Measurements from ENCODE around the gene KRTAP10-4.
"Not testable (repeated sequence)": the region's sequence is repeated elsewhere in the genome, so short reads cannot be mapped to it uniquely, and the experiment has no call there.

The KRTAP10-4 gene

GRCh38 chr21:44558329-44558675, 15.2 kb upstream of the KRTAP10-4 start:
- not testable (repeated sequence) for DNase-seq

GRCh38 chr21:44558695-44559094, 14.8 kb upstream of the KRTAP10-4 start, which contains the start of gene KRTAP10-3:
TSS of gene KRTAP10-3 (minus strand) at chr21:44558795. CDS start at chr21:44558715, 80 bp downstream.
- DNase-seq: no peak

DNA sequence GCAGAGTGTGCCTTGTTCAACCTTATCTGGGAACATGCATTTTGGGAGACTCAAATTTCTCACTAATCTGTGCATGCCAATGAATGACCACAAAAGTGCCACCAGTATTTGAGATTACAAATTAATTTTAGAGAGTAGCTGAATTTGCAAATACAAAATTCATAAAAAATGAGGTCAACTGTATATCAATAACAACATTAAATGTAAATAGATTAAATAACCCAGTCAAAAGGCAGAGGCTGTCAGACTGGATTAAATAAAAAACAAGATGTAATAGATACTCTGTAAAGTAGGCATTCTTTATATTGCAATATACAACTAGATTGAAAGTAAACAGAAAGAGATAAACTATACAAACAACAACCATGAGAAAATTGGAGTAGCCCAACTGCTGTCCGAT, 9.4 kb upstream of the KRTAP10-4 start:
- no peak for DNase-seq

GRCh38 chr21:44564886-44565598, 8.5 kb upstream of the KRTAP10-4 start:
- DNase-seq: no peak

DNA sequence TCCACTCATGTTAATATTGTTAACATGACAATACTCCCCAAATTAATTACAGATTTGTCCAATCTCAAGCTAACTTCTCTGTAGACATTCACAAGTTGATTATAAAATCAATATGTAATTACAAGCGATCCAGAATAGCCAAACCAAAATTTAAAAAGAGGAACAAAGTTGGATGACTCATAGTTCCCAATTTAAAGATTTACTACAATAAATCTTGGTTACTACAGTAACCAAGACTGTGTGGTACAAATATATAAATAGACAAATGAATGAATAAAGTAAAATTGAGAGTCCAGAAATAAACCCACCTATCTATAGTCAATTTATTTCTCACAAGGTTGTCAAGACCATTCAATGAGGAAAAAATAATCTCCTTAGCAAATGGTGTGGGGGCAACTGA, 7.1 kb upstream of the KRTAP10-4 start:
- no peak for DNase-seq

DNA sequence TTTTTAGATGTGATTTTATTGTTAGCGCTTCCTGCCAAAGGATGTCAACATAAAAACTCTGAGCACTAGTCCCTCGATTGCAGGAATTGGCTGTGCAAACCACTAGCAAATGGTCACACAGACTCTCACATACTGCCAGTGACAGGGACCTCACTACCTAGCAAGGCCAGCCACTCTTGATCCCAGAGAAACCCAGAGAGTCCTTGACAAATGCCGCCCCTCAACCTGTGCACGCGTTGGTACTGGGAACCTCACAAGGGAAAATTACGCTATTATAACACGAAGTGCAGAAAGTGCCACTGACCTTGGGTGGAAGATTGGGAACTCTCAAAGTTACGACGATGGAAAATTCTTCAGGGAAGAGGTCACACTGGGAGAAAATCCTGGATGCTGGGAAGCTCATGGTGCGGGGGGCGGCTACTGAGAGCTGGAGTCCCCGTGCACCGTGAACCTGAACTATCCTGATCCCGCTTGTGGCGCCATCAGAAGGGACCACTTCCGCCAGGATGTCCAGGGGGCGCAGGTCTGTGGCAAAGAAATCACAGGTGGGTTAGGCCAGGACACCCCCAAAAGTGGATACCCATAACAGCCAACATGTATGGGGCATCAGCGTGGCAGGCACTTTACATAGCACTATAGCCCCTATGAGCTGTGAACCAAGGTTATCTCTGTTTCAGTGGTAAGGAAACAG, 5.9 kb upstream of the KRTAP10-4 start:
- no peak for DNase-seq

- no peak for DNase-seq
Measured at GRCh38 chr21:44568261-44568660, 5.3 kb upstream of the KRTAP10-4 start.

GRCh38 chr21:44568667-44569556, 4.6 kb upstream of the KRTAP10-4 start:
- DNase-seq: peak; percentile 96

- DNase-seq: no peak
Measured at GRCh38 chr21:44569861-44570517, 3.5 kb upstream of the KRTAP10-4 start.

GRCh38 chr21:44571296-44571695, 2.2 kb upstream of the KRTAP10-4 start:
- no peak for DNase-seq

- DNase-seq: no peak
Measured at GRCh38 chr21:44571844-44572782, 1.4 kb upstream of the KRTAP10-4 start.

GRCh38 chr21:44572959-44573583, 458 bp upstream of the KRTAP10-4 start:
- no peak for DNase-seq

- no peak for DNase-seq
Measured at GRCh38 chr21:44574457-44575306, 1.2 kb downstream of the KRTAP10-4 start.

DNA sequence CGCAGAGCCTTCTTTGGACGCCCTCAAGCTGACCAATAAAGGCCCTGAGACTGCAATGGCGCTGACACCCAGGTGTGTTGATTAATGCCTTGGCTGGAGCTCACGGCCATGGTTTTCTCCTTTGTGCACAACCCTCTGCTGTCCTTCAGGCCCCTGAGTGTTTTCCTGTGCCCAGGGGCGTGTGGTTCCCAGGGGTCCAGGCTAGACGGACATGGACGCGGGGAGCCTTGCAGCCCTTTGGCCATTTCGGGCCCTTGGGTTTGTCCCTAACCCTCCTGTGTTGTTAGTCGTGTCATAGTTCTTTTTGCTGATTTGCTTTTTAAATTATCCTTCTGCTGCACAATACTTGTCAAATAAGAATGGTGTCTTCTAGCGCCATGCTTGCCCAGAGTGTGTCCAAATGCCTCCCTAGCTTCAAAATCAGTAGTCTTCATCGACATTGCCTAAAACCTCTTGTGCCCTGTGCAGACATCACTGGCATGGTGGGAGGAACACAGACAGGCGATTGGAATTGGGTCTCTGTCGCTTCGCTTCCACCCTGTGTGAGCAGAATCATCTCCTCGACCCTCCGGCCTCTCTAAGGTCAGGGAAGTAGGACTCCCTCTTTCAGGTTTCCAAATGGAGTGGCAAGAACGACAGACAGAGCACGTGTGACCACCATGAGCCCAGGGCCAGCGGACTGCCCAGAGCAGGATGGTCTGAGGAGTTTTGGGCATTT, 1.9 kb downstream of the KRTAP10-4 start:
- no peak for DNase-seq

DNA sequence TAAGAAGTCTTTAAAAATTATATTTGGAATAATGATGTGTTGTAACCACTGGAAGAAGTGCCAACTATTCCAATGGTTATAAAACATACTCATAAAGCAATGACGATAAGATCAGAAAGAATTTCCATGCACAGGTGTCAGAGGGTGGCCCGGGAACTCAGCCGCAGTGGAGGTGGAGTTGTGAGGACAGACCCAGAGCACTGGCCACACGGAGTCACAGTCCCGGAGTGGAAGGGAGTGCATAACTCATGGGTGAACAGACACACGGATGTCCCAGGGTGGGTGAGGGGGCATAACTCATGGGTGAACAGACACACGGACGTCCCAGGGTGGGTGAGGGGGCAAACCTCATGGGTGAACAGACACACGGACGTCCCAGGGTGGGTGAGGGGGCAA, 2.5 kb downstream of the KRTAP10-4 start:
- no peak for DNase-seq

DNA sequence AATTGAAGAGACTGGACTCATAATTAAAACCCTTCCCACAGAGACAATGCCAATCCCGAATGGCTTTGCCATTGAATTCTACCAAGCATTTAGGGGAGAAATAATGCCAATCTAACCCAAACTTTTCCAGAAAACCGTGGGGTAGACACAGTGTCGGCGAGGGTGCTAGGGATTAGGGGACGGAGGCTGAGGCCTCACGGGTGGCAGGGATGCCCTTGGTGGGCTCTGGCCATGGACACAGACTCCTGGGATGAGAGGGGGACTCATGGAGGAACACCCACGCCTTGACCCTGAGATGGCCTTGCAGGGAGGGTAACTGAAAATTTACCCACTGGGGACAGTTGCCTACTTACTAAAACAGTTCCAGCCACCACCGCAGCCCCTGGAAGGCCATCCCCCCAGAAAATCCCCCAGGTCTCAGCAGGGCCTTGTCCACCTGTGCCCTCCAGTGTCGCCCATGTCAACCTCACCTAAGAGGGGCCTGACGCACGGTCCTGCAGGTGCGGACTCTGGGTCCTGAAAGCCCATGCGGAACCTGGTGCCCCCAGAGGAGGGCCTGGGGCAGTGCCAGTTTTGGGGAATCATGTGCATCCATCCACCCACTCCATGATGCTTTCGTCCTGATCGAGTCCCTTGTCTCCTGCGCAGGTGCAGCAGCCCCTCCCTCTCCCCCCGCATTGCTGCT, 5.0 kb downstream of the KRTAP10-4 start:
- DNase-seq: no peak

- DNase-seq: no peak
Measured at GRCh38 chr21:44579056-44579832, 5.7 kb downstream of the KRTAP10-4 start.

DNA sequence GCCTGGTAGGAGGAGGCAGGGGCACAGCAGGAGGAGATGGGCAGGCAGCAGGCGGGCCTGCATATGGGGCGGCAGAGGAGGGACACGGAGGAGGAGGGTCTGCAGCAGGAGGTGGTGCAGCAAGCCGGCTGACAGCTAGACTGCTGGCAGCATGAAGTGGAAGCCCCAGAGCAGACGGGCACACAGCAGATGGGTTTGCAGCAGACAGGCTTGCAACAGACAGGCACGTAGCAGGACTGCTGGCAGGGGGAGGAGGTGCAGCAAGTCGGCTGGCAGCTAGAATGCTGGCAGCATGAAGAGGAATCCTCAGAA, 6.3 kb downstream of the KRTAP10-4 start:
- DNase-seq: no peak

All from SHP77 treated with DMSO at 0.1 percent for 48 hours (cell line).